Measurements from ENCODE around the gene ZNF518A.

The ZNF518A gene

DNA sequence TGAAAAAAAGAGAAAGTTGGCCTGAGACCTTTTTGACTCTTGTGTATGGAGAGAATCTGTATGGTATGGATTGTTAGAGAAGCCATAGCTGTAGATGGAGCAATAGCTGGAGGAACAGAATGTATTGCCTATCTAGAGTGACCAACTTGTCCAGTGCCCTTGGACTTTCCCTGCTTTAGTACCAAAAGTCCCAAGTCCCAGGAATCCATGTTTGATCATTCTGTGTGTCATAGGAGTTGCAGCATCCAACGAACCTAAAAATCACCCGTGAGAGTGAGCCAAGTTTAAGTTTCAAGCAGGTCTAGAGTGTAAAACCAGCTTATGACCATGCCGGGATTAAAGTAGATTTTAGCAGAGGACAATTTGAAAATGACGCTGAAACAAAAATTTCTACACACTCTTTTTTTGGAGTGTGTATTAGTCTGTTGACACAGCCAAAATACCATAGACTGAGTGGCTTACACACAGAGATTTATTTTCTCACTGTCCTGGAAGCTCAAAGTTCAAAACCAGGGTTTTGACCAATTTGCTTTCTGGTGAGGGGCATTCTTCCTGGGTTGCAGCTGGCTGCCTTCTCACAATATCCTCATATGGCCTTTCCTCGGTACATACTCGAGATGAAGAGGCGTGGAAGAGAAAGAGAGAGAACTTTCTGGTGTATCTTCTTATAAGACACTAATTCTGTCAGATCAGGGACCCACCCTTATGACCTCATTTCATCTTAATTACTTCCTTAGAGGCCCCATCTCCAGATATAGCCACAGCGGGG, 36.9 kb upstream of the ZNF518A start:
- DNase-seq (ENCODE audit: low read depth) = no peak
- H3K4me3 ChIP-seq (ENCODE audit: low read length) = no peak overlapping the region
- TF ChIP-seq CTCF (conservative IDR thresholded peaks at IDR 0.05; ENCODE audit: low read length) = no peak

GRCh38 chr10:96093948-96094347, 36.1 kb upstream of the ZNF518A start:
- no peak overlapping the region for H3K4me3 ChIP-seq (ENCODE audit: low read length)
- no peak for DNase-seq (ENCODE audit: low read depth)
- TF ChIP-seq CTCF (conservative IDR thresholded peaks at IDR 0.05; ENCODE audit: low read length) = no peak

DNA sequence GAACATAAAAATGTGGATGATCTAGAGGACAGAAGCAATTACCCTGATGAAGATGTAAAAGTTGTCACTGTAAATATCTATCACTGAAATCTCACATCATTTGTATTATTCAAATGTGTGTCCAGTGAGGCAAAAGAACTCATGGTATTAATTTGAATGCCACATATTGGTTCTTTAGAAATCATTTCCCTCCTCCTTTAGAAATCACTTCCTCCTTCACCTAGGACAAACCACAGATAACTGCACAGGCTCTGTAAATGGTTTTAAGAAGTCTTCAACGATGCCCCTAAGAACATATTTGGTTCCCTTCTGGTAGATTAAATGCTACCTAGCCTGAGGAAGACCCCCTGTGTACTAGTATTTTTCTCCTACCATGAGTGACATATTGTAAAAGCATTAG, 33.1 kb upstream of the ZNF518A start:
- no peak for TF ChIP-seq CTCF (conservative IDR thresholded peaks at IDR 0.05; ENCODE audit: low read length)

DNA sequence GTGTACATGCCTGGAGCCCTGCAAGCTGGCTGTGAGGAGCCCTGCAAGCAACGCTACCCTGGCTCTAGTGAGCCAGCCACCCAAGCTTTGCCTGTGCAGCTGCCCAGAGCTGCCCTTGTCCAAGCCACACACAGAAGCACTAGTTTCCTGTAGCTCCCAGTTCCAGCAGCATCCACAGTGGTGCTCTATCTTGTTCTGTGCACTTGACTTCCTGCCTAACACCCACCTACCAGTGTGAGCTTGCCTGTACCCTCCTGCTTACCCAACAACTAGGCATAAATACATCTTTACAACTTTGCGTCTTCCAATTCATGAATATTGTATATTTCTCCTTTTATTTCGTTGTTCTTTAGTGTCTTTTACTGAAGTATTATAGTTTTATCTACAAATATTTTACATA, 32.2 kb upstream of the ZNF518A start:
- no peak for DNase-seq (ENCODE audit: low read depth)
- no peak for TF ChIP-seq CTCF (conservative IDR thresholded peaks at IDR 0.05; ENCODE audit: low read length)
- no peak overlapping the region for H3K4me3 ChIP-seq (ENCODE audit: low read length)

More for the DNA sequence above, 33.1 kb upstream of the ZNF518A start:
- H3K4me3 ChIP-seq (ENCODE audit: low read length) = no peak overlapping the region
- no peak for DNase-seq (ENCODE audit: low read depth)

DNA sequence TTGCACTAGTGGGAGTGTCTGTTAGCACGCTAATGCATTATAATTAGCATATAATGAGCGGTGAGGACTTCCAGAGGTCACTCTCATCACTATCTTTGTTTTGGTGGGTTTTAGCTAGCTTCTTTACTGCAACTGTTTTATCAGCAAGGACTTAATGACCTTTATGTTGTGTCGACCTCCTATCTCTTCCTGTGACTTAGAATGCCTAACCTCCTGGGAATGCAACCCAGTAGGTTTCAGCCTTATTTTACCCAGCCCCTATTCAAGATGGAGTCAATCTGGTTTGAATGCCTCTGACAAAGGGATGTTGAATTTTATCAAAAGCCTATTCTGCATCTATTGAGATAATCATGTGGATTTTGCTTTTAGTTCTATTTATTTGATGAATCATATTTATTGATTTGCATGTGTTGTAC, 22.5 kb upstream of the ZNF518A start:
- no peak for DNase-seq (ENCODE audit: low read depth)
- H3K4me3 ChIP-seq (ENCODE audit: low read length) = no peak overlapping the region
- no peak for TF ChIP-seq CTCF (conservative IDR thresholded peaks at IDR 0.05; ENCODE audit: low read length)

DNA sequence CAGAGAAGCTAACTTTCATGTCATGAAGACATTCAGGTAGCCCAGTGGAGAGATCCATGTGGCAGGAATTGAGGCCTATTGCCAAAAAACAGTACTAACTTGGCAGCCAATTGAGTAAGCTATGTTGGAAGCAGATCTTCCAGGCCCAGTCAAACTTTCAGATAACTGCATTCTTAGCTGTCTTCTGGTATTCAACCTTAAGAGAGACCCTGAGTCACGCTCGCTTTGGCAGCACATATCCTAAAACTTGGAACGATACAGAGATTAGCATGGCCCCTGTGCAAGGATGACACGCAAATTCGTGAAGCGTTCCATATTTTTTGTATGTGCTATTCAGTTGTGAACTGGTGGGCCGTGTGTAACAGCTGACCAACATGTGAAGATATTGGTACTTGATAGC, 17.6 kb upstream of the ZNF518A start:
- TF ChIP-seq CTCF (conservative IDR thresholded peaks at IDR 0.05; ENCODE audit: low read length) = no peak
- DNase-seq (ENCODE audit: low read depth) = no peak
- H3K4me3 ChIP-seq (ENCODE audit: low read length) = no peak overlapping the region

Data from AG10803 (cell line).